ENCODE measurements around the gene HSPG2.

HSPG2 gene

GRCh38 chr1:21940492-21940891, 3.4 kb upstream of the HSPG2 start:
- Histone ChIP-seq H3K9ac (ENCODE audit: low read length) (no peak overlapping the region), H3K9me2 (ENCODE audit: low read depth, low read length) (no peaks in the 10 kb centered on the region), H3K4me2 (ENCODE audit: low read length) (no peak overlapping the region), H3K4me1 (ENCODE audit: insufficient read depth, low read length, severe bottlenecking) (peaks cover 10% of the 10 kb centered on the region), H3F3A (ENCODE audit: insufficient read depth, low read length) (no peaks in the 10 kb centered on the region), H3K9me3 (ENCODE audit: low read length) (no peaks in the 10 kb centered on the region), H3K27me3 (ENCODE audit: insufficient read depth, low read length) (peaks cover 15% of the 10 kb centered on the region; the same call in 1 of the 2 replicates), H4K20me1 (ENCODE audit: insufficient read depth, low read length) (no peaks in the 10 kb centered on the region), H3K27ac (ENCODE audit: low read depth, low read length, poor library complexity, severe bottlenecking) (no peak overlapping the region), H3K79me2 (ENCODE audit: insufficient read depth, low read length) (no peaks in the 10 kb centered on the region), H3K4me3 (ENCODE audit: low read depth, low read length, poor library complexity, severe bottlenecking) (no peak overlapping the region), H2AFZ (ENCODE audit: low read length) (no peak overlapping the region), H3K36me3 (ENCODE audit: insufficient read depth, low read length) (no peaks in the 10 kb centered on the region)
- no peak for TF ChIP-seq CTCF (IDR thresholded peaks at IDR 0.05; ENCODE audit: low read length)
- no peak for TF ChIP-seq EZH2 (IDR thresholded peaks at IDR 0.05; ENCODE audit: borderline replicate concordance, low read length)

GRCh38 chr1:21939650-21940374, 2.7 kb upstream of the HSPG2 start:
- TF ChIP-seq EZH2 (IDR thresholded peaks at IDR 0.05; ENCODE audit: borderline replicate concordance, low read length) (no peak), CTCF (IDR thresholded peaks at IDR 0.05; ENCODE audit: low read length) (no peak)
- Histone ChIP-seq H3K27ac (ENCODE audit: low read depth, low read length, poor library complexity, severe bottlenecking) (no peak overlapping the region), H3K9me2 (ENCODE audit: low read depth, low read length) (no peaks in the 10 kb centered on the region), H4K20me1 (ENCODE audit: insufficient read depth, low read length) (no peaks in the 10 kb centered on the region), H3F3A (ENCODE audit: insufficient read depth, low read length) (no peaks in the 10 kb centered on the region), H3K79me2 (ENCODE audit: insufficient read depth, low read length) (no peaks in the 10 kb centered on the region), H3K9ac (ENCODE audit: low read length) (no peak overlapping the region), H2AFZ (ENCODE audit: low read length) (no peak overlapping the region), H3K4me2 (ENCODE audit: low read length) (no peak overlapping the region), H3K4me3 (ENCODE audit: low read depth, low read length, poor library complexity, severe bottlenecking) (no peak overlapping the region), H3K27me3 (ENCODE audit: insufficient read depth, low read length) (peaks cover 19% of the 10 kb centered on the region; the same call in 1 of the 2 replicates), H3K4me1 (ENCODE audit: insufficient read depth, low read length, severe bottlenecking) (peaks cover 10% of the 10 kb centered on the region), H3K9me3 (ENCODE audit: low read length) (no peaks in the 10 kb centered on the region), H3K36me3 (ENCODE audit: insufficient read depth, low read length) (no peaks in the 10 kb centered on the region)

- Histone ChIP-seq H4K20me1 (ENCODE audit: insufficient read depth, low read length) (no peaks in the 10 kb centered on the region), H3K9ac (ENCODE audit: low read length) (no peak overlapping the region), H3K4me3 (ENCODE audit: low read depth, low read length, poor library complexity, severe bottlenecking) (no peak overlapping the region), H3K9me3 (ENCODE audit: low read length) (no peaks in the 10 kb centered on the region), H3K79me2 (ENCODE audit: insufficient read depth, low read length) (no peaks in the 10 kb centered on the region), H3K9me2 (ENCODE audit: low read depth, low read length) (no peaks in the 10 kb centered on the region), H3K27ac (ENCODE audit: low read depth, low read length, poor library complexity, severe bottlenecking) (no peak overlapping the region), H3K27me3 (ENCODE audit: insufficient read depth, low read length) (peaks cover 19% of the 10 kb centered on the region; the same call in 1 of the 2 replicates), H3F3A (ENCODE audit: insufficient read depth, low read length) (no peaks in the 10 kb centered on the region), H2AFZ (ENCODE audit: low read length) (no peak overlapping the region), H3K4me1 (ENCODE audit: insufficient read depth, low read length, severe bottlenecking) (peaks cover 10% of the 10 kb centered on the region), H3K36me3 (ENCODE audit: insufficient read depth, low read length) (no peaks in the 10 kb centered on the region), H3K4me2 (ENCODE audit: low read length) (no peak overlapping the region)
- no peak for TF ChIP-seq CTCF (IDR thresholded peaks at IDR 0.05; ENCODE audit: low read length)
- no peak for TF ChIP-seq EZH2 (IDR thresholded peaks at IDR 0.05; ENCODE audit: borderline replicate concordance, low read length)
These were observed 1.8 kb upstream of the HSPG2 start for GRCh38 chr1:21938732-21939538.

Data from OCI-LY1 (cell line).